Mucosa of gallbladder (tissue), 1 donor: ENCODE measurements around the gene SPPL2B. TPM values are rescaled to one million over a fixed set of nuclear protein-coding genes. Genes with fewer than 3 reads are reported as not detected.
A peak's percentile ranks its signal among the peaks of the same experiment; 100 is the strongest.

Source experiments
- DNase-seq: peaks from one replicate; pipeline ENCODE4 v3.0.0-alpha.2; 2020; ENCODE audit warnings: low spot score
- total RNA-seq: library from RNA; stranded (reverse); gene quantifications from one replicate; pipeline ENCODE4 v1.2.1, GENCODE V29; 2021
- donor health status: DM: no; HTN: no; CAD: no.

Gene SPPL2B
- total RNA-seq, 1 donor from 2014 or later = 148 TPM

GRCh38 chr19:2323707-2324106, 4.8 kb upstream of the SPPL2B start:
- no peak for DNase-seq

GRCh38 chr19:2324220-2324948, 4.1 kb upstream of the SPPL2B start:
- DNase-seq = no peak

DNA sequence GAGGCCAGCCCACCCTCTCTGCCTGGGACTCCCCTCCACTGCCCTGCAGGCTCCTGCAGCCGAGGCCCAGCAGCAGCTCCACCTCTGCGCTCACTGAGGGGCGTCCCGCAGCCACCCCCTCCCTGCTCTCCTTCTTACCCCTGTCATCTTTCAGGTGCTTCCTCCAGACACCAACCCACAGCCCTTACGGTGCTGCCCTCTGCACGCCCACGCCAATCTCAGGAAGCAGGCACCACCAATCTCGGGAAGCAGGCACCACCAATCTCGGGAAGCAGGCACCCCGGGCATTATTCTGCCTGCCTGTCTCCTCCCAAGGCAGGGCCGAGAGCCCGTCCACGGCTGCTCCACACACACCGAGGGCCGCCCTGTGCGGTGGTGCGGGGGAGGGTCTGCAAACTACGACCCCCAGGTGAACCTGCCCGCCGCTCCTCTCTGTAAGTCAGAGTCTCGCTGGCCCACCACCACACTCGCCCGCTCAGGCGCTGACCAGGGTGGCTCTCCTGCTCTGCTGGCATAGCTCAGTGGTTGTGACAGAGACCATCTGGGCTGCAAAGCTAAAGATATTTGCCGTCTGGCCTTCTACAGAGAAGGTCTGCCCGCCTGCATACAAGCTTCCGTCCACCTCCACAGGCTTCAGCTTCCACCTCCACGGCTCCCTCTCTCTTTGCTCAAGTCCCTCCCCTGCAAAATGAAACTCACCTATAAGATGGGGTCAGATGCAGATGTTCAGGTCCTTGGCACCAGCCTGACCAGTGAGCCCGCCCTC, 3.0 kb upstream of the SPPL2B start:
- no peak for DNase-seq

GRCh38 chr19:2326699-2327360, 1.7 kb upstream of the SPPL2B start:
- DNase-seq = no peak

DNA sequence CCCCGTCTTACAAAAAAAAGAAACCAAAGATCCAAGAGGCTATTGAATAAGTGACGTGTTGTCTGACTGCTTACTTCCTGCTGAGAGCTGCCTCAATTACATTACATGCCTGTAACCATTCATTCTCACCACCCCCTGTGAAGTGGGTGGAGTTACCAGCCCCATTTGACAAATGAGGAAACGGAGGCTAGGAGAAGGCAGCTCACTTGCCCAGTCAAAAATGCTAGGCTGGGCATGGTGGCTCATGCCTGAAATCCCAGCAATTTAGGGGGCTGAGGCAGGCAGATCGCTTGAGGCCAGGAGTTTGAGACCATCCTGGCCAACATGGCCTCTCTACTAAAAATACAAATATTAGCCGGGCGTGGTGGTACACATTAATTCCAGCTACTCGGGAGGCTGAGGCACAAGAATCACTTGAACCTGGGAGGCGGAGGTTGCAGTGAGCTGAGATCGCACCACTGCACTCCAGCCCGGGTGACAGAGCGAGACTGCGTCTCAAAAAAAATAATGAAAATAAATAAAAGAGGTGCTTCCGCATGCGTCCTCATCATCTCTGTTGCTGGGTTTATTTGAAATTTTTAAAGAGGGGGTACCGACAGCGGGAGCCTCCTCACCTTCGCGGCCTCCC, 597 bp upstream of the SPPL2B start:
- DNase-seq = peak; percentile 35

GRCh38 chr19:2329149-2329478, 630 bp downstream of the SPPL2B start:
- no peak for DNase-seq

GRCh38 chr19:2329501-2329916, 1.0 kb downstream of the SPPL2B start:
- DNase-seq = no peak

DNA sequence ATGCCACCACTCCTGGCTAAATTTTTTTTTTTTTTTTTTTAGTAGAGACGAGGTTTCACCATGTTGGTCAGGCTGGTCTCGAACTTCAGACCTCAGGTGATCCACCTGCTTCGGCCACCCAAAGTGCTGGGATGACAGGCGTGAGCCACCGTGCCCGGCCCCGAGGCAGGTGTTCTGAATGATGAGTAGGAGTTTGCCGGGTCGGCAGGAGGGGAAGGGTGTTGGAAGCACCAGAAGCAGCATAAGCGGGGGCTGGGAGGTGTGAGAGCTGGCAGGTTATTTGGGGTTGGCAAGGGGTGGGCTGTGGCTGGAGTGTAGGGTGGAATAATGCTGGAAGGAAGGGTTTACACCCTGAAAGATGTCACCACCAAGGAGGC, 1.8 kb downstream of the SPPL2B start:
- no peak for DNase-seq

DNA sequence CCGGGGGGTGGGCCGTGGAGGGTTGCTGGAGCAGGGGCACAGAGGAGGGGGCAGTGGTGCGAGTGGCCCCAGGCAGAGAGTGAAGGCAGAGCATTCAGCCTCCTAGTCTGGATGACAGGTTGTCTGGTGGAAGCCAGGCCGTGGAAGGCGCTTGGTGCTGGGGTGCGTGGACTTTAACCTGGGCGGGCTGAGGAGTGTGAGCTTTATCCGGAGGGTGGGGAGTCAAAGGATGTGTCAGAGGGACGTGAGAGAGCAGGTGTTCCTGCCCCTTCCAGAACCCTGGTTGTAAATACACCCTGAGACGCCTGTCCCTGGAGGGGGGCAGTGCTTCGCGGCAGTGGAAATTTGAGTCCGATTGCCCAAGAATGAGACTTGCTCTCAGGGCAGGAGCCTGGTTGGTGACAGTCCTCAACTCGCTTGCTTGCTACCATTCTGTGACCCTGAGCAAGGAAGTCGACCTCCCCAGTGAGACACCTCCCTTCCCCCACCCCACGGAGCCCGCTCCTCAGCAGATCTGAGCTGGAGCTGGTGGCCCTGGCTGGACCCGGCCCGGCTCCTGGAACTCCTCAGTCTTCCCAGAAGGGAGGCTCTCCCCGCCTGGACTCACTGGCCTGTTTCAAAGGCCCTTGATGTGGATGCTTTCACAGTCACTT, 2.3 kb downstream of the SPPL2B start:
- peak; percentile 83 for DNase-seq

DNA sequence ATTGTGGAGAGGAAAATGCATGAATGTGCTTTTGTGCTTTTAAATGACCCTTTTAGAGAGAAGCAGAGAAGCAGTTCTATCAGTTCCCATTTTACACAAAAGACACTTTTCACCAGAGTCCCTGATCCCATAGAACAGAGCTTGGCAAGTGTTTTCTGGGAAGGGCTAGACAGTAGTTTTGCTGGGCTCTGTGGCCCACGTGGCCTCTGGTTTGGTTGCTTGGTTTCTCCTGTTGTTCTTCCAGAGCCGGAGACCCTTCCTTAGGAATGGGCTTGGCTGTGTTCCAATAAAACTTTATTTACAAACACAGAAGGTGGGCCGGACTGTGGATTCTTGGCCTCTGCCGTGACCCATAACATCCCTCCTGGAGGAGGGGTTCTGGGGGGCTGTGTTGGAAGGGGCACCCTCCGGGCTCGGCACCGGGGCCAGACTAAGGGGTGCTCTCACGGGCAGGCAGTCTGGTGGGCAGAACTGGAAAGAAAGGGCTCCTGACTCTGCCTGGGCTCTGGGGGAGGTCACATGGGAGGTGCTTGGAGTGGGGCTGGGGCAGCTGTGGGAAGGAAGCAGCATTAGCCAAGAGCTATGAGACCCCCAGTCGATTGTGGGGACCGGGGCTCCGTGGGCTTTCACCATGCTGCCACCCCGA, 3.2 kb downstream of the SPPL2B start:
- no peak for DNase-seq

DNA sequence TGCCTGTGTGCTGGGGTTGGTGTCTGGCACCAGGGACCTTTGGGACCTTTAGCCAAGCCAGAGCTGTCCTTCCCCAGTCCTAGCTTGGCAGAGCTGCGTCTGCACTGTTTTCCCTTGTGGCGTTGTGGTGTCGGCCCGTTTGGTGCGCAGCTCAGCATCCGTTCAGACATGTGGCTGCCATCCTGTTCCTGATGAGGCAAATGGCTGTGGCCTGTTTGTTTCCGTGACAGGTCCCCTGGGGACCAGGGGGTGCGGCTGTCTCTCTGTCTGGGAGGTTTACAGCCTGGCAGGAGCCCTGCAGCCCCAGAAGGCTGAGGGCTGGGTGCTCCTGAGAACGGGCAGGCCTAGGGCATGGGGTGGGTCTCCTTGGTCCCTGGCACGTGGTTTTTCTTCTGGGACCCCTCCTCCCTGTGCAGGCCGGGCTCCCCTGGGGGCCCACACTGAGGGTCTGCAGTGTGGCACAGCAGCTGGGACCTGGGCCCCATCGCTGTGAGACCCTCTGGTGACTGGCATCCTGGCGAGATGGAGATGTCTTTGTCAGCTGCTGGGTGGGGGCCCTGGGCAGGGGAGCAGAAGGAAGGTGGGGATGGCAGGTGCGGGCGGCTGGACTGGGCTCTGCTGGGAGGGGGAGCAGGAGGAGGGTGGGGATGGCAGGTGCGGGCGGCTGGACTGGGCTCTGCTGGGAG, 4.0 kb downstream of the SPPL2B start:
- DNase-seq = no peak

DNA sequence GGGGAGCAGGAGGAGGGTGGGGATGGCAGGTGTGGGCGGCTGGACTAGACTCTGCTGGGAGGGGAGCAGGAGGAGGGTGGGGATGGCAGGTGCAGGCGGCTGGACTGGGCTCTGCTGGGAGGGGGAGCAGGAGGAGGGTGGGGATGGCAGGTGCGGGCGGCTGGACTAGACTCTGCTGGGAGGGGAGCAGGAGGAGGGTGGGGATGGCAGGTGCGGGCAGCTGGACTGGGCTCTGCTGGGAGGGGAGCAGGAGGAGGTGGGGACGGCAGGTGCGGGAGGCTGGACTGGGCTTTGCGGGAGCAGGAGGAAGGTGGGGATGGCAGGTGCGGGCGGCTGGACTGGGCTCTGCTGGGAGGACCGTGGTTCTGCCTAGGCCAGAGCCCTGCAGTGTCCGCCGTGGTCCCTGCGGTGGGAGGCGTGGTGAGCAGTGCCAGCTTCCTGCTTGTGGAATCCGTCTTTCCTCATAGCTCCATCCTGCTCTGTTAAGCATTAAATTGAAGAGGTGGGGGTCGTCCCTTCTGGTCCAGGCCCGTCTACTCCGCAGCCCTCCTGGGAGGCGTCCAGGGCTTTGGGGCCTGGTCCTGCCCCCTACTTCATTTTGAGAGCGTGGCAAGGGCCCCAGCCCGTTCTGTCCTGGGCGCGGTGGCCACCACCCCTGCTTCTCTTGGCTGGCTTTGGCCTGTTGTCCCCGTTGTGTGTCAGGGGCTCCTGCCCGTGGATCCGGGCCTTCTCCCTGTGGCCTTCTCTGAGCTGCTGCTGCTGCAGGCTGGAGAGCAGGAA, 4.7 kb downstream of the SPPL2B start:
- DNase-seq = peak; percentile 31

- no peak for DNase-seq
Measured at GRCh38 chr19:2333807-2334211, 5.3 kb downstream of the SPPL2B start.

DNA sequence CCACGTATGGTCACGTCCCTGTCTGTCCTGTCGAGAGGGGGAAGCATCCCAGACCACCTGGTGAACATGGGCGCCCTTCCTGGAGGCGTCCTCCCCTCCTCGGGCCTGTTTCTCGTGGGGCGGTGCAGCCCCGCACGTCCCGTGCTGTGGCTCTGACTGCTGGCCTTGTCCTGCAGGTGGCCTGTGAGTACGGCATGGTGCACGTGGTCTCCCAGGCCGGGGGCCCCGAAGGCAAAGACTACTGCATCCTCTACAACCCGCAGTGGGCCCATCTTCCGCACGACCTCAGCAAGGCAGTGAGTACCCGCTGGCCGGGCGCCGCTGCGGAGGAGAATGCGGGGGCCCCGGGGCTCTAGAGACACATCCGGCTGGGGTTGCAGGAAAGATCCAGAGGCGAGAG, 5.9 kb downstream of the SPPL2B start:
- no peak for DNase-seq

GRCh38 chr19:2334986-2335846, 6.7 kb downstream of the SPPL2B start:
- no peak for DNase-seq

DNA sequence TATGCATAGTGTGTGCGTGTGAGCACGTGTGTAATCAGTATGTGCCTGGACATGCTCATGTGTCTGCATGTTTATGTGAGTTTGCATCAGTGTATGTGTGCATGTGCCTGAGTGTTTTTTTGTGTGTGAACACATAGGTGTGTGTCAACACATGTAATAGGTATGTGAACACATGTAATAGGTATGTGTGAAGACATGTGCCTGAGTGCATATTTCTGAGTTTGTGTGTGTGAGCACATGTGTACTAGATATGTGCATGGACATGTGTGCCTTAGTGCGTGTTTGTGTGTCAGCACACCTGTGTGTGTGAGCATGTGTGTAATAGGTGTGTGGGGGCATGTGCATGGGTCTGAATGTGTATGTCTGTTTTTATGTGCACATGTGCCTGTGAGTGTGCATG, 7.4 kb downstream of the SPPL2B start:
- no peak for DNase-seq

- no peak for DNase-seq
Measured at GRCh38 chr19:2336528-2337328, 8.2 kb downstream of the SPPL2B start.

DNA sequence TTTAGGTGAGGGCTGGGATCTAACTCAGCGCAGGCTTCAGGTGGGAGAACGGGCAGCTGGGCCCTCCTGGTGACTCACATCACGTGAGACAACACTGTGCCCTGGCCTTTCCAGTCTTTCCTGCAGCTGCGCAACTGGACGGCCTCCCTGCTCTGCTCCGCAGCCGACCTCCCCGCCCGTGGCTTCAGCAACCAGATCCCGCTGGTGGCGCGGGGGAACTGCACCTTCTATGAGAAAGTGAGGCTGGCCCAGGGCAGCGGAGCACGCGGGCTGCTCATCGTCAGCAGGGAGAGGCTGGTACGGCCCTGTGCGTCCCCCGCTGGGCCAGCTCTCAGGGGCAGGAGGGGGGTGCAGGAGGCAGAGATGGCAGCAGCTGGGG, 8.8 kb downstream of the SPPL2B start:
- DNase-seq = no peak
